A204.1 (cell line): ENCODE data around the gene MAGEB1.

Source experiments
- FAIRE-seq: peaks from 2 replicates; lab custom pipeline; 2012; peaks lifted over from hg19 to GRCh38; lab: Jason Lieb, UNC

The MAGEB1 gene

GRCh38 chrX:30246769-30247489 lies at the start of gene MAGEB1:
TSS of gene MAGEB1 (plus strand) at chrX:30247146. CDS start at chrX:30250494, 3,348 bp downstream.
- no peak for FAIRE-seq

GRCh38 chrX:30212172-30212571 lies 34.8 kb upstream of the MAGEB1 start:
- FAIRE-seq, result no peak

- no peak for FAIRE-seq
Observed at GRCh38 chrX:30215357-30215843, 31.5 kb upstream of the MAGEB1 start, which contains the start of gene MAGEB2. TSS of gene MAGEB2 (plus strand) at chrX:30215563. CDS start at chrX:30218581, 3,018 bp downstream.

GRCh38 chrX:30217465-30217864 lies 29.5 kb upstream of the MAGEB1 start:
- no peak for FAIRE-seq

GRCh38 chrX:30219372-30219771 lies 27.6 kb upstream of the MAGEB1 start:
- FAIRE-seq, result no peak

GRCh38 chrX:30220661-30221060 lies 26.3 kb upstream of the MAGEB1 start:
- FAIRE-seq, result no peak

- no peak for FAIRE-seq
Observed at GRCh38 chrX:30224536-30224935, 22.4 kb upstream of the MAGEB1 start.

GRCh38 chrX:30228526-30228925 lies 18.4 kb upstream of the MAGEB1 start:
- FAIRE-seq, result no peak

- FAIRE-seq, result no peak
Observed at GRCh38 chrX:30230395-30230794, 16.6 kb upstream of the MAGEB1 start, which contains the start of gene MAGEB3. TSS of gene MAGEB3 (plus strand) at chrX:30230657. CDS start at chrX:30235925, 5,268 bp downstream.

GRCh38 chrX:30241724-30242415 lies 5.1 kb upstream of the MAGEB1 start, which contains the start of gene MAGEB4:
TSS of gene MAGEB4 (plus strand) at chrX:30242000. CDS start at chrX:30242136, 136 bp downstream.
- FAIRE-seq, result no peak

- FAIRE-seq, result no peak
Observed at GRCh38 chrX:30248854-30249253, 1.9 kb downstream of the MAGEB1 start.

GRCh38 chrX:30253257-30253656 lies 6.3 kb downstream of the MAGEB1 start:
- FAIRE-seq, result no peak

GRCh38 chrX:30259927-30260326 lies 13.0 kb downstream of the MAGEB1 start:
- FAIRE-seq, result no peak

- FAIRE-seq, result no peak
Observed at GRCh38 chrX:30261012-30261411, 14.1 kb downstream of the MAGEB1 start.

GRCh38 chrX:30262763-30263162 lies 15.8 kb downstream of the MAGEB1 start:
- no peak for FAIRE-seq

GRCh38 chrX:30270639-30271038 lies 23.7 kb downstream of the MAGEB1 start:
- no peak for FAIRE-seq

GRCh38 chrX:30275498-30275897 lies 28.6 kb downstream of the MAGEB1 start:
- FAIRE-seq, result no peak

- FAIRE-seq, result no peak
Observed at GRCh38 chrX:30278365-30278764, 31.4 kb downstream of the MAGEB1 start.

GRCh38 chrX:30280428-30280827 lies 33.5 kb downstream of the MAGEB1 start:
- no peak for FAIRE-seq

GRCh38 chrX:30282527-30282926 lies 35.6 kb downstream of the MAGEB1 start:
- no peak for FAIRE-seq

GRCh38 chrX:30283456-30284200 lies 36.7 kb downstream of the MAGEB1 start:
- FAIRE-seq, result no peak

GRCh38 chrX:30296408-30297254 lies 49.7 kb downstream of the MAGEB1 start:
- no peak for FAIRE-seq
